DOHH2 (cell line): ENCODE results near the gene CDC26.

Source experiments
- CTCF ChIP-seq: fragments of 200-600 bp; sonication (generic); IDR thresholded peaks from one replicate; pipeline ENCODE4 v1.5.1; 2014; ENCODE audit warnings: antibody characterized with exemption, mild to moderate bottlenecking, low read depth, low read length; ENCODE audit not compliant: poor library complexity, severe bottlenecking
- EZH2phosphoT487 ChIP-seq: fragments of 200-600 bp; sonication (generic); IDR thresholded peaks from 2 replicates; pipeline ENCODE4 v1.6.1; 2017; ENCODE audit warnings: borderline replicate concordance, mild to moderate bottlenecking, antibody characterized with exemption, low read length, moderate library complexity, mixed read lengths

GRCh38 chr9:113241161-113241560 lies 34.2 kb downstream of the CDC26 start:
- TF ChIP-seq CTCF (no peak), EZH2phosphoT487 (no peak)
